Breast epithelium (tissue), 3 donors: ENCODE data around the gene CERT1.

Experiments
- POLR2A ChIP-seq: fragments of 450-650 bp; IDR thresholded peaks from one replicate; pipeline ENCODE4 v1.6.1; 2016; ENCODE audit warnings: antibody characterized with exemption, mild to moderate bottlenecking, moderate library complexity
- POLR2AphosphoS5 ChIP-seq, 3 donors: sonication (generic); formaldehyde crosslinking; IDR thresholded peaks; one replicate each; pipeline ENCODE4 v1.6.1; 2017; ENCODE audit warnings: antibody characterized with exemption in 3 of 3
- TF ChIP-seq, protein P1 (sequence below), 3 donors: fragments of 450-650 bp; IDR thresholded peaks; one replicate each; pipeline ENCODE4 v1.5.1; 2016 to 2017; ENCODE audit warnings: antibody characterized with exemption in 3 of 3, mild to moderate bottlenecking in 3 of 3, moderate library complexity in 3 of 3

DNA sequence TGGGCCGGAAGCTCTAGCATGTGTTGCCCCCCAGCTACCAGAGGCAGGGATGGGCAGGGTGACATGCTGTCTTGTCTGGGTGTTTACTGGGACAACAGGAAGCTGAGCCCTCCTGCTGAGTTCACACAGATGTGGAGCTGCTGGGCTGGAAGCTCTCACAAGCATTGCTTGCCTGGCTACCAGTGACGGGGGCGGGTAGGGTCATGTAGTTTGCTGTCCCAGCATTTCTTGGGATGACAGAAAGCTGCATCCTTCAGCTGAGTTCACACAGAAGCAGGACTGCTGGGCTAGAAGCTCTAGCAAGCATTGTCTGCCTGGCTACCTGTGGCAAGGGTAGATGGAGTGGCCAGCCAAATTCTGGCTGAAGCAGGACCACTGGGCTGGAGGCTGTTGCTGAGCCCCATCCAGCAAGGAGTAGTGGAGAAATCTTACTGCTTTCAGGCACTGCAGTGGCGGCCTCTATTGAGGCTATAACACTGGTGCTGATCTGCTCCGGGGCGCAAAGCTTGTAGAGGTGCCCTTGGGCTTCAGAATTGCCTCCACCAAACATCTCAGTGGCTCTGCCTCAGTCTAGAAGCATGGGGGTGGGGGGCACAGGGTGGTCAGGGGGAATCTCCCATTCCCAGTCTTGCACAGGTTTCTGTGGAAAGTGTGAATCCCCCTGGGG, 25.4 kb upstream of the CERT1 start:
- no peak for TF ChIP-seq POLR2A
- no peak for TF ChIP-seq POLR2AphosphoS5 (IDR thresholded peaks at IDR 0.05)
- TF ChIP-seq, protein P1, sequence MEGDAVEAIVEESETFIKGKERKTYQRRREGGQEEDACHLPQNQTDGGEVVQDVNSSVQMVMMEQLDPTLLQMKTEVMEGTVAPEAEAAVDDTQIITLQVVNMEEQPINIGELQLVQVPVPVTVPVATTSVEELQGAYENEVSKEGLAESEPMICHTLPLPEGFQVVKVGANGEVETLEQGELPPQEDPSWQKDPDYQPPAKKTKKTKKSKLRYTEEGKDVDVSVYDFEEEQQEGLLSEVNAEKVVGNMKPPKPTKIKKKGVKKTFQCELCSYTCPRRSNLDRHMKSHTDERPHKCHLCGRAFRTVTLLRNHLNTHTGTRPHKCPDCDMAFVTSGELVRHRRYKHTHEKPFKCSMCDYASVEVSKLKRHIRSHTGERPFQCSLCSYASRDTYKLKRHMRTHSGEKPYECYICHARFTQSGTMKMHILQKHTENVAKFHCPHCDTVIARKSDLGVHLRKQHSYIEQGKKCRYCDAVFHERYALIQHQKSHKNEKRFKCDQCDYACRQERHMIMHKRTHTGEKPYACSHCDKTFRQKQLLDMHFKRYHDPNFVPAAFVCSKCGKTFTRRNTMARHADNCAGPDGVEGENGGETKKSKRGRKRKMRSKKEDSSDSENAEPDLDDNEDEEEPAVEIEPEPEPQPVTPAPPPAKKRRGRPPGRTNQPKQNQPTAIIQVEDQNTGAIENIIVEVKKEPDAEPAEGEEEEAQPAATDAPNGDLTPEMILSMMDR (IDR thresholded peaks at IDR 0.05): no peak
